HepG2 (cell line): ENCODE data around the gene RPL27A. TPM values are rescaled to one million over a fixed set of nuclear protein-coding genes. Genes with fewer than 3 reads are reported as not detected.
A peak's percentile ranks its signal among the peaks of the same experiment; 100 is the strongest.

Experiments
- ATAC-seq: fragments of 200-7000 bp; cut with Tn5 transposase; 3 replicates; pipeline ENCODE4 v1.9.1; 2020; ENCODE audit warnings: mild to moderate bottlenecking, moderate library complexity
- BruUV-seq: library from RNA; stranded (reverse); fragments of 400-500 nt; replicated peaks from 2 replicates; lab custom pipeline; 2021; lab: Mats Ljungman, UMichigan
- CTCF ChIA-PET: fragments of 300-600 bp; formaldehyde crosslinking; extraction: SDS; loops from one replicate; lab custom pipeline; 2021; ENCODE audit warnings: low total read pairs, inconsistent platforms, low intra/inter-chr PET ratio; lab: Yijun Ruan, JAX
- POLR2A ChIA-PET: fragments of 350-600 bp; sonication (Branson Sonifier 250); formaldehyde crosslinking; loops from one replicate; lab custom pipeline; 2020; ENCODE audit warnings: antibody characterized with exemption, inconsistent platforms; lab: Yijun Ruan, JAX
- DNase-seq: peaks from one replicate; pipeline ENCODE4 v3.0.0-alpha.2; 2015; ENCODE audit warnings: low spot score
- FAIRE-seq: peaks from 3 replicates; lab custom pipeline; 2011; peaks lifted over from hg19 to GRCh38; lab: Jason Lieb, UNC
- H2AFZ ChIP-seq: one replicate; pipeline ENCODE4 v1.6.1; 2011; ENCODE audit warnings: low read length, inconsistent platforms
- H3K27ac ChIP-seq: fragments of 300-600 bp; 3 replicates; pipeline ENCODE4 v1.8.0; 2011; ENCODE audit warnings: mixed run types, mild to moderate bottlenecking, mixed read lengths, low read length, inconsistent platforms; ENCODE audit not compliant: insufficient read depth; ENCODE audit errors: extremely low read length
- H3K27me3 ChIP-seq, 2 experiments: fragments of 200-600 bp in 1 of 2; 2 replicates in 1 of 2; 3 replicates in 1 of 2; pipeline versions ENCODE4 v1.6.0 to v1.8.0; 2011; ENCODE audit warnings: low read length in 2 of 2, mild to moderate bottlenecking in 2 of 2, moderate library complexity in 2 of 2, inconsistent platforms in 1 of 2; ENCODE audit not compliant: insufficient read depth in 2 of 2, control insufficient read depth in 1 of 2
- H3K36me3 ChIP-seq, 2 experiments: fragments of 200-600 bp in 1 of 2; replicated peaks in 1 of 2; 2 replicates in 1 of 2; 3 replicates in 1 of 2; pipeline versions ENCODE4 v1.5.1 to v1.8.0; 2011; ENCODE audit warnings: low read length in 2 of 2, inconsistent platforms in 1 of 2; ENCODE audit not compliant: insufficient read depth in 2 of 2, control insufficient read depth in 1 of 2
- H3K4me1 ChIP-seq: 2 replicates; pipeline ENCODE4 v1.5.1; 2012; ENCODE audit warnings: low read length, inconsistent platforms; ENCODE audit not compliant: insufficient read depth
- H3K4me2 ChIP-seq: 2 replicates; pipeline ENCODE4 v1.6.0; 2011; ENCODE audit warnings: low read depth, low read length, inconsistent platforms
- H3K4me3 ChIP-seq, 3 experiments: fragments of 200-600 bp in 1 of 3; sonication (generic), shearing (Covaris generic) in 1 of 3; replicated peaks in 1 of 3; 2 replicates each; pipeline ENCODE4 v1.5.1; 2011 to 2016; ENCODE audit warnings: low read length in 3 of 3, inconsistent platforms in 2 of 3, low read depth in 2 of 3, mild to moderate bottlenecking in 2 of 3, control low read depth in 1 of 3, mixed read lengths in 1 of 3; ENCODE audit not compliant: insufficient read depth in 1 of 3
- H3K79me2 ChIP-seq: one replicate; pipeline ENCODE4 v1.6.1; 2011; ENCODE audit warnings: low read length, inconsistent platforms; ENCODE audit not compliant: insufficient read depth
- H3K9ac ChIP-seq: 2 replicates; pipeline ENCODE4 v1.6.0; 2011; ENCODE audit warnings: mild to moderate bottlenecking, low read depth, low read length, inconsistent platforms; ENCODE audit not compliant: insufficient read depth
- H3K9me3 ChIP-seq: 2 replicates; pipeline ENCODE4 v1.5.1; 2012; ENCODE audit warnings: mild to moderate bottlenecking, low read length
- H4K20me1 ChIP-seq: 2 replicates; pipeline ENCODE4 v1.6.0; 2011; ENCODE audit warnings: inconsistent platforms, mild to moderate bottlenecking, low read length, moderate library complexity; ENCODE audit not compliant: insufficient read depth
- CBFB ChIP-seq: sonication (generic); formaldehyde crosslinking; IDR thresholded peaks from 2 replicates; pipeline ENCODE4 v1.4.0; 2020; ENCODE audit warnings: missing genetic modification reagents
- MEIS2 ChIP-seq: sonication (generic); formaldehyde crosslinking; IDR thresholded peaks from 2 replicates; pipeline ENCODE4 v1.9.0; 2021; ENCODE audit warnings: mild to moderate bottlenecking, missing genetic modification reagents
- PLRG1 ChIP-seq: fragments of 450-650 bp; conservative IDR thresholded peaks from 2 replicates; pipeline ENCODE4 v1.6.1; 2016
- RFXANK ChIP-seq: IDR thresholded peaks from 2 replicates; pipeline ENCODE4 v1.6.1; 2016
- SMARCE1 ChIP-seq: fragments of 450-650 bp; IDR thresholded peaks from 2 replicates; pipeline ENCODE4 v1.6.1; 2017; ENCODE audit warnings: borderline replicate concordance
- SPEN ChIP-seq: sonication (generic); formaldehyde crosslinking; IDR thresholded peaks from 2 replicates; pipeline ENCODE4 v1.5.1; 2020; ENCODE audit warnings: low read depth, mild to moderate bottlenecking, missing genetic modification reagents
- TP53 ChIP-seq: sonication (generic); formaldehyde crosslinking; conservative IDR thresholded peaks from 2 replicates; pipeline ENCODE4 v1.4.0; 2020; ENCODE audit warnings: missing genetic modification reagents
- ZBTB8A ChIP-seq: sonication (generic); formaldehyde crosslinking; IDR thresholded peaks from 2 replicates; pipeline ENCODE4 v1.4.0; 2020; ENCODE audit warnings: mild to moderate bottlenecking, low read depth, missing genetic modification reagents, borderline replicate concordance
- ZGPAT ChIP-seq: IDR thresholded peaks from 2 replicates; pipeline ENCODE4 v1.6.1; 2016; ENCODE audit warnings: mild to moderate bottlenecking
- ZNF614 ChIP-seq: IDR thresholded peaks from 2 replicates; pipeline ENCODE4 v1.6.1; 2018; ENCODE audit warnings: missing biosample characterization, missing genetic modification reagents, inconsistent platforms, borderline replicate concordance
- ZNF674 ChIP-seq: sonication (generic); formaldehyde crosslinking; IDR thresholded peaks from 2 replicates; pipeline ENCODE4 v1.5.0; 2020; ENCODE audit warnings: low read depth, mild to moderate bottlenecking, missing genetic modification reagents
- ZNF850 ChIP-seq: sonication (generic); formaldehyde crosslinking; conservative IDR thresholded peaks from 2 replicates; pipeline ENCODE4 v1.9.0; 2021; ENCODE audit warnings: mild to moderate bottlenecking, missing genetic modification reagents
- WGBS: methylation state at CpG from one replicate; pipeline ENCODE4 v1.1.6; 2017; ENCODE audit warnings: low lambda C conversion rate; 5-methylcytosine and 5-hydroxymethylcytosine counted together
- in situ Hi-C: cut with HindIII; loops from 2 replicates; pipeline ENCODE4 v1.10.0; 2017; ENCODE audit warnings: low pct_unique_long_range_greater_than_20kb; ENCODE audit not compliant: extremely low pct_ligation_motif_present
- intact Hi-C: fragments of 100-400 bp; cut with micrococcal nuclease; formaldehyde crosslinking; loops from one replicate; pipeline ENCODE4 v1.10.0; 2022; ENCODE audit not compliant: unreplicated experiment
- polyA plus RNA-seq, 8 experiments: library from polyadenylated mRNA; depleted of rRNA in 3 of 8; stranded (reverse) in 7 of 8; unstranded in 1 of 8; fragments of >200 nt; fragmentation: Illumina TruSeq in 4 of 8; extraction: Trizol in 4 of 8; gene quantifications; 2 replicates each; pipeline versions ENCODE4 v1.2.1 to v1.2.3, GENCODE V29; 2011 to 2016; ENCODE audit warnings: low read depth in 4 of 8, missing spikeins in 1 of 8, mixed read lengths in 1 of 8; ENCODE audit not compliant: insufficient read depth in 1 of 8
- total RNA-seq, 5 experiments: library from RNA; depleted of rRNA; stranded (reverse); fragments of >200 nt; fragmentation: Illumina TruSeq; extraction: Trizol; gene quantifications; 2 replicates each; pipeline ENCODE4 v1.2.3, GENCODE V29; 2016; ENCODE audit warnings: low read depth in 1 of 5
- TF ChIP-seq, protein P1 (sequence below), 2 experiments: fragments of 450-650 bp in 1 of 2; sonication (generic) in 1 of 2; formaldehyde crosslinking in 1 of 2; IDR thresholded peaks; 2 replicates each; pipeline versions ENCODE4 v1.6.1 to v1.8.0; 2016 to 2022; ENCODE audit warnings: antibody characterized with exemption in 1 of 2, mild to moderate bottlenecking in 1 of 2, missing genetic modification reagents in 1 of 2

The RPL27A gene
- total and polyA plus RNA-seq, 2 of the 13 experiments (the other 11 are each of a cell fraction or from before 2014, with no cell fraction given) = 1,531 to 2,153 TPM

GRCh38 chr11:8717876-8718753 is 35.5 kb downstream of the RPL27A start:
- Histone ChIP-seq H3K27me3 (no peaks in the 10 kb centered on the region), H3K4me3 (peak overlapping the region in 1 of 3 experiments; percentile 29; a peak in 2 of 6 replicates), H2AFZ (peak overlapping the region; percentile 97), H3K4me1 (peaks cover 98% of the 10 kb centered on the region), H3K9ac (peak overlapping the region; percentile 63), H4K20me1 (no peaks in the 10 kb centered on the region), H3K4me2 (peak overlapping the region; percentile 66), H3K79me2 (no peaks in the 10 kb centered on the region), H3K27ac (peak overlapping the region; percentile 86), H3K36me3 (no peaks in the 10 kb centered on the region; a peak in 1 of 5 replicates), H3K9me3 (no peaks in the 10 kb centered on the region)
- BruUV-seq = no TSS peak
- intact Hi-C loops (no loop called here), in situ Hi-C loops (no loop called here)
- DNase-seq (peak; percentile 83), ATAC-seq (peak; percentile 64), FAIRE-seq (peak; percentile 32)
- POLR2A ChIA-PET = interaction anchor here (0.6 to 5.5 kb wide), 10 partner anchors 10 to 96 kb away, joined by 3 to 35 read pairs (median 4); partner anchors contain the start of genes RPL27A and TRIM66
- 57% methylated on average over 9 of the region's 11 CpGs for WGBS
- CTCF ChIA-PET = no interaction called here
- TF ChIP-seq ZBTB8A (CRISPR knock-in tag) = no peak
- no peak for TF ChIP-seq ZNF850 (CRISPR knock-in tag)
- TF ChIP-seq SMARCE1 = no peak
- no peak for TF ChIP-seq ZGPAT
- no peak; the same call in 1 of the 2 replicates for TF ChIP-seq SPEN (CRISPR knock-in tag)
- no peak for TF ChIP-seq ZNF614 (CRISPR knock-in tag)
- no peak for TF ChIP-seq PLRG1
- no peak for TF ChIP-seq TP53 (CRISPR knock-in tag)
- TF ChIP-seq, protein P1, sequence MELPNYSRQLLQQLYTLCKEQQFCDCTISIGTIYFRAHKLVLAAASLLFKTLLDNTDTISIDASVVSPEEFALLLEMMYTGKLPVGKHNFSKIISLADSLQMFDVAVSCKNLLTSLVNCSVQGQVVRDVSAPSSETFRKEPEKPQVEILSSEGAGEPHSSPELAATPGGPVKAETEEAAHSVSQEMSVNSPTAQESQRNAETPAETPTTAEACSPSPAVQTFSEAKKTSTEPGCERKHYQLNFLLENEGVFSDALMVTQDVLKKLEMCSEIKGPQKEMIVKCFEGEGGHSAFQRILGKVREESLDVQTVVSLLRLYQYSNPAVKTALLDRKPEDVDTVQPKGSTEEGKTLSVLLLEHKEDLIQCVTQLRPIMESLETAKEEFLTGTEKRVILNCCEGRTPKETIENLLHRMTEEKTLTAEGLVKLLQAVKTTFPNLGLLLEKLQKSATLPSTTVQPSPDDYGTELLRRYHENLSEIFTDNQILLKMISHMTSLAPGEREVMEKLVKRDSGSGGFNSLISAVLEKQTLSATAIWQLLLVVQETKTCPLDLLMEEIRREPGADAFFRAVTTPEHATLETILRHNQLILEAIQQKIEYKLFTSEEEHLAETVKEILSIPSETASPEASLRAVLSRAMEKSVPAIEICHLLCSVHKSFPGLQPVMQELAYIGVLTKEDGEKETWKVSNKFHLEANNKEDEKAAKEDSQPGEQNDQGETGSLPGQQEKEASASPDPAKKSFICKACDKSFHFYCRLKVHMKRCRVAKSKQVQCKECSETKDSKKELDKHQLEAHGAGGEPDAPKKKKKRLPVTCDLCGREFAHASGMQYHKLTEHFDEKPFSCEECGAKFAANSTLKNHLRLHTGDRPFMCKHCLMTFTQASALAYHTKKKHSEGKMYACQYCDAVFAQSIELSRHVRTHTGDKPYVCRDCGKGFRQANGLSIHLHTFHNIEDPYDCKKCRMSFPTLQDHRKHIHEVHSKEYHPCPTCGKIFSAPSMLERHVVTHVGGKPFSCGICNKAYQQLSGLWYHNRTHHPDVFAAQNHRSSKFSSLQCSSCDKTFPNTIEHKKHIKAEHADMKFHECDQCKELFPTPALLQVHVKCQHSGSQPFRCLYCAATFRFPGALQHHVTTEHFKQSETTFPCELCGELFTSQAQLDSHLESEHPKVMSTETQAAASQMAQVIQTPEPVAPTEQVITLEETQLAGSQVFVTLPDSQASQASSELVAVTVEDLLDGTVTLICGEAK (IDR thresholded peaks at IDR 0.05) = no peak
- TF ChIP-seq, protein P1 (CRISPR knock-in tag; IDR thresholded peaks at IDR 0.05) = 0 out of 2 replicates have a peak, but pooled peaks have one; percentile 39
- no peak for TF ChIP-seq CBFB
- no peak for TF ChIP-seq ZNF674 (CRISPR knock-in tag)
- no peak for TF ChIP-seq RFXANK
- no peak for TF ChIP-seq MEIS2
